ENCODE results near the gene NPPA. TPM values are rescaled to one million over a fixed set of nuclear protein-coding genes. Genes with fewer than 3 reads are reported as not detected.

Gene NPPA
- total RNA-seq, 1 experiment from 2014 or later = not detected

DNA sequence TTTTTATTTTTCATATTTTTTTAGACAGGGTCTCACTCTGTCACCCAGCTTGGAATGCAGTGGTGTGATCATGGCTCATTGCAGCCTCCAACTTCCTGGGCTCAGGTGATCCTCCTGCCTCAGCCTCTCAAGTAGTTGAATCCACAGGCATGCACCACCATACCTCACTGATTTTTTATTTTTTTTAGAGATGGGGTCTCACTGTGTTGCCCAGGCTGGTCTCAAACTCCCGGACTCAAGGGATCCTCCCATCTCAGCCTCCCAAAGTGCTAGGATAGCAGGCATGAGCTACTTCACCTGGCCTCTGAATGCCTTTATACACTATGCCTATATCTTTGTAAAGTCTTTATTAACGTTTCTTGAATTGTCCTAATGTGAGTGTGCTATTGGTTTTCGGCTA lies 21.5 kb upstream of the NPPA start:
- Histone ChIP-seq H3K4me3 (replicated peaks in 1 of 2; ENCODE audit: low read depth in 1 of 2, low read length in 2 of 2) (no peak overlapping the region), H3K9me2 (ENCODE audit: insufficient read depth) (no peaks in the 10 kb centered on the region), H3K79me2 (ENCODE audit: insufficient read depth, low read length) (no peaks in the 10 kb centered on the region), H3K4me1 (ENCODE audit: control insufficient read depth in 1 of 2, insufficient read depth in 2 of 2, low read length in 2 of 2) (no peaks in the 10 kb centered on the region), H3K27me3 (ENCODE audit: insufficient read depth, low read length) (no peaks in the 10 kb centered on the region), H3K27ac (ENCODE audit: low read depth, low read length) (no peak overlapping the region), H4K20me1 (ENCODE audit: insufficient read depth) (no peaks in the 10 kb centered on the region), H2AFZ (ENCODE audit: low read depth, low read length, poor library complexity, severe bottlenecking) (no peak overlapping the region), H3K9me3 (ENCODE audit: control insufficient read depth in 1 of 2, insufficient read depth in 1 of 2, low read depth in 1 of 2, low read length in 2 of 2) (no peaks in the 10 kb centered on the region), H3K9ac (ENCODE audit: low read length) (no peak overlapping the region), H3K36me3 (ENCODE audit: control insufficient read depth in 1 of 2, insufficient read depth in 2 of 2, low read length in 2 of 2) (no peaks in the 10 kb centered on the region), H3K4me2 (ENCODE audit: low read length) (no peak overlapping the region)
- RAD21 ChIA-PET (ENCODE audit: low non-redundant PET in 1 of 2, low total read pairs in 2 of 2, uncharacterized antibody in 2 of 2, unreplicated experiment in 2 of 2) = no interaction called here
- intact Hi-C loops (cut with micrococcal nuclease) = no loop called here
- TF ChIP-seq CEBPB (IDR thresholded peaks at IDR 0.05; ENCODE audit: low read depth) (no peak), POLR2AphosphoS5 (IDR thresholded peaks at IDR 0.05; ENCODE audit: low read depth, low read length) (no peak), ELF1 (IDR thresholded peaks at IDR 0.05; ENCODE audit: borderline replicate concordance, low read depth) (no peak), FOSL1 (IDR thresholded peaks at IDR 0.05; ENCODE audit: low read depth) (no peak), SP1 (IDR thresholded peaks at IDR 0.05; ENCODE audit: low read depth) (no peak), YY1 (IDR thresholded peaks at IDR 0.05; ENCODE audit: extremely low read depth, insufficient replicate concordance, low read depth, low read length) (no peak), EZH2 (IDR thresholded peaks at IDR 0.05) (no peak), CBX3 (IDR thresholded peaks at IDR 0.05; ENCODE audit: low read depth) (no peak), JUND (IDR thresholded peaks at IDR 0.05) (no peak), POLR2A (IDR thresholded peaks at IDR 0.05; ENCODE audit: borderline replicate concordance, extremely low read depth, insufficient read depth, insufficient read length) (no peak), SIN3A (IDR thresholded peaks at IDR 0.05; ENCODE audit: low read depth) (no peak), EZH2phosphoT487 (IDR thresholded peaks at IDR 0.05; ENCODE audit: borderline replicate concordance) (no peak), ZNF274 (IDR thresholded peaks at IDR 0.05; ENCODE audit: low read depth, low read length) (no peak), ZFX (IDR thresholded peaks at IDR 0.05) (no peak)
- TF ChIP-seq, protein P1, sequence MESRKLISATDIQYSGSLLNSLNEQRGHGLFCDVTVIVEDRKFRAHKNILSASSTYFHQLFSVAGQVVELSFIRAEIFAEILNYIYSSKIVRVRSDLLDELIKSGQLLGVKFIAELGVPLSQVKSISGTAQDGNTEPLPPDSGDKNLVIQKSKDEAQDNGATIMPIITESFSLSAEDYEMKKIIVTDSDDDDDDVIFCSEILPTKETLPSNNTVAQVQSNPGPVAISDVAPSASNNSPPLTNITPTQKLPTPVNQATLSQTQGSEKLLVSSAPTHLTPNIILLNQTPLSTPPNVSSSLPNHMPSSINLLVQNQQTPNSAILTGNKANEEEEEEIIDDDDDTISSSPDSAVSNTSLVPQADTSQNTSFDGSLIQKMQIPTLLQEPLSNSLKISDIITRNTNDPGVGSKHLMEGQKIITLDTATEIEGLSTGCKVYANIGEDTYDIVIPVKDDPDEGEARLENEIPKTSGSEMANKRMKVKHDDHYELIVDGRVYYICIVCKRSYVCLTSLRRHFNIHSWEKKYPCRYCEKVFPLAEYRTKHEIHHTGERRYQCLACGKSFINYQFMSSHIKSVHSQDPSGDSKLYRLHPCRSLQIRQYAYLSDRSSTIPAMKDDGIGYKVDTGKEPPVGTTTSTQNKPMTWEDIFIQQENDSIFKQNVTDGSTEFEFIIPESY (IDR thresholded peaks at IDR 0.05; ENCODE audit: extremely low read depth, insufficient replicate concordance, low read length) = no peak
- TF ChIP-seq, protein P2, sequence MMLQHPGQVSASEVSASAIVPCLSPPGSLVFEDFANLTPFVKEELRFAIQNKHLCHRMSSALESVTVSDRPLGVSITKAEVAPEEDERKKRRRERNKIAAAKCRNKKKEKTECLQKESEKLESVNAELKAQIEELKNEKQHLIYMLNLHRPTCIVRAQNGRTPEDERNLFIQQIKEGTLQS (IDR thresholded peaks at IDR 0.05) = no peak
- TF ChIP-seq, protein P3, sequence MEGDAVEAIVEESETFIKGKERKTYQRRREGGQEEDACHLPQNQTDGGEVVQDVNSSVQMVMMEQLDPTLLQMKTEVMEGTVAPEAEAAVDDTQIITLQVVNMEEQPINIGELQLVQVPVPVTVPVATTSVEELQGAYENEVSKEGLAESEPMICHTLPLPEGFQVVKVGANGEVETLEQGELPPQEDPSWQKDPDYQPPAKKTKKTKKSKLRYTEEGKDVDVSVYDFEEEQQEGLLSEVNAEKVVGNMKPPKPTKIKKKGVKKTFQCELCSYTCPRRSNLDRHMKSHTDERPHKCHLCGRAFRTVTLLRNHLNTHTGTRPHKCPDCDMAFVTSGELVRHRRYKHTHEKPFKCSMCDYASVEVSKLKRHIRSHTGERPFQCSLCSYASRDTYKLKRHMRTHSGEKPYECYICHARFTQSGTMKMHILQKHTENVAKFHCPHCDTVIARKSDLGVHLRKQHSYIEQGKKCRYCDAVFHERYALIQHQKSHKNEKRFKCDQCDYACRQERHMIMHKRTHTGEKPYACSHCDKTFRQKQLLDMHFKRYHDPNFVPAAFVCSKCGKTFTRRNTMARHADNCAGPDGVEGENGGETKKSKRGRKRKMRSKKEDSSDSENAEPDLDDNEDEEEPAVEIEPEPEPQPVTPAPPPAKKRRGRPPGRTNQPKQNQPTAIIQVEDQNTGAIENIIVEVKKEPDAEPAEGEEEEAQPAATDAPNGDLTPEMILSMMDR (IDR thresholded peaks at IDR 0.05 in 2 of 3, conservative IDR thresholded peaks at IDR 0.05 in 1 of 3; ENCODE audit: borderline replicate concordance in 1 of 3, insufficient read depth in 1 of 3, low read depth in 2 of 3, low read length in 2 of 3) = no peak
- TF ChIP-seq, protein P4, sequence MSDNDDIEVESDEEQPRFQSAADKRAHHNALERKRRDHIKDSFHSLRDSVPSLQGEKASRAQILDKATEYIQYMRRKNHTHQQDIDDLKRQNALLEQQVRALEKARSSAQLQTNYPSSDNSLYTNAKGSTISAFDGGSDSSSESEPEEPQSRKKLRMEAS (IDR thresholded peaks at IDR 0.05) = no peak
- TF ChIP-seq, protein P5, sequence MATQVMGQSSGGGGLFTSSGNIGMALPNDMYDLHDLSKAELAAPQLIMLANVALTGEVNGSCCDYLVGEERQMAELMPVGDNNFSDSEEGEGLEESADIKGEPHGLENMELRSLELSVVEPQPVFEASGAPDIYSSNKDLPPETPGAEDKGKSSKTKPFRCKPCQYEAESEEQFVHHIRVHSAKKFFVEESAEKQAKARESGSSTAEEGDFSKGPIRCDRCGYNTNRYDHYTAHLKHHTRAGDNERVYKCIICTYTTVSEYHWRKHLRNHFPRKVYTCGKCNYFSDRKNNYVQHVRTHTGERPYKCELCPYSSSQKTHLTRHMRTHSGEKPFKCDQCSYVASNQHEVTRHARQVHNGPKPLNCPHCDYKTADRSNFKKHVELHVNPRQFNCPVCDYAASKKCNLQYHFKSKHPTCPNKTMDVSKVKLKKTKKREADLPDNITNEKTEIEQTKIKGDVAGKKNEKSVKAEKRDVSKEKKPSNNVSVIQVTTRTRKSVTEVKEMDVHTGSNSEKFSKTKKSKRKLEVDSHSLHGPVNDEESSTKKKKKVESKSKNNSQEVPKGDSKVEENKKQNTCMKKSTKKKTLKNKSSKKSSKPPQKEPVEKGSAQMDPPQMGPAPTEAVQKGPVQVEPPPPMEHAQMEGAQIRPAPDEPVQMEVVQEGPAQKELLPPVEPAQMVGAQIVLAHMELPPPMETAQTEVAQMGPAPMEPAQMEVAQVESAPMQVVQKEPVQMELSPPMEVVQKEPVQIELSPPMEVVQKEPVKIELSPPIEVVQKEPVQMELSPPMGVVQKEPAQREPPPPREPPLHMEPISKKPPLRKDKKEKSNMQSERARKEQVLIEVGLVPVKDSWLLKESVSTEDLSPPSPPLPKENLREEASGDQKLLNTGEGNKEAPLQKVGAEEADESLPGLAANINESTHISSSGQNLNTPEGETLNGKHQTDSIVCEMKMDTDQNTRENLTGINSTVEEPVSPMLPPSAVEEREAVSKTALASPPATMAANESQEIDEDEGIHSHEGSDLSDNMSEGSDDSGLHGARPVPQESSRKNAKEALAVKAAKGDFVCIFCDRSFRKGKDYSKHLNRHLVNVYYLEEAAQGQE (IDR thresholded peaks at IDR 0.05; ENCODE audit: low read depth) = no peak
- DNase-seq (ENCODE audit: low read depth, low spot score) = no peak
- POLR2A ChIA-PET = interaction anchor here (4.2 kb wide), 1 partner anchor 39 kb away, joined by 17 read pairs; no protein-coding TSS in a partner anchor
- CTCF ChIA-PET = no interaction called here
- ATAC-seq = no peak
- no TSS peak for BruUV-seq (replicated peaks)
